Esophagus (tissue), 2 donors: ENCODE data around the gene IGFL3. TPM values are rescaled to one million over a fixed set of nuclear protein-coding genes. Genes with fewer than 3 reads are reported as not detected.
"Not testable (repeated sequence)": the region's sequence is repeated elsewhere in the genome, so short reads cannot be mapped to it uniquely, and the experiment has no call there.

Experiments
- H3K27ac ChIP-seq, 2 donors: one replicate each; pipeline ENCODE4 v1.5.1; 2013; ENCODE audit warnings: low read depth in 2 of 2, mild to moderate bottlenecking in 2 of 2, inconsistent platforms in 1 of 2, low read length in 1 of 2, moderate library complexity in 1 of 2
- H3K27me3 ChIP-seq, 2 donors: one replicate each; pipeline ENCODE4 v1.6.1; 2013; ENCODE audit warnings: low read length in 2 of 2, control low read depth in 1 of 2, mild to moderate bottlenecking in 1 of 2; ENCODE audit not compliant: insufficient read depth in 2 of 2, control insufficient read depth in 1 of 2
- H3K36me3 ChIP-seq, 2 donors: one replicate each; pipeline ENCODE4 v1.6.1; 2013; ENCODE audit warnings: low read length in 1 of 2; ENCODE audit not compliant: control insufficient read depth in 2 of 2, insufficient read depth in 2 of 2
- H3K4me1 ChIP-seq, 2 donors: one replicate each; pipeline ENCODE4 v1.6.1; 2013; ENCODE audit warnings: low read length in 1 of 2; ENCODE audit not compliant: control insufficient read depth in 2 of 2, insufficient read depth in 2 of 2
- H3K4me3 ChIP-seq, 2 donors: one replicate each; pipeline ENCODE4 v1.5.1; 2013; ENCODE audit warnings: low read length in 2 of 2, mild to moderate bottlenecking in 2 of 2, low read depth in 1 of 2, moderate library complexity in 1 of 2
- H3K9me3 ChIP-seq, 2 donors: one replicate each; pipeline ENCODE4 v1.6.1; 2013; ENCODE audit warnings: mild to moderate bottlenecking in 2 of 2, low read depth in 1 of 2, low read length in 1 of 2, moderate library complexity in 1 of 2; ENCODE audit not compliant: control insufficient read depth in 2 of 2, insufficient read depth in 1 of 2
- WGBS, 2 donors: extraction: QIAGEN DNeasy Blood & Tissue Kit; methylation state at CpG; one replicate each; pipeline ENCODE4 v1.1.7; 2013; 5-methylcytosine and 5-hydroxymethylcytosine counted together
- polyA plus RNA-seq, 2 donors: library from polyadenylated mRNA; stranded (reverse); fragments of 200-250 nt; gene quantifications; one replicate each; pipeline ENCODE4 v1.2.3, GENCODE V29; 2013
- donor health status: healthy with polysubstance abuse.
- donor health status: Bipolar disorder and iron deficiency.

The IGFL3 gene
- polyA plus RNA-seq, 2 donors, result not detected

DNA sequence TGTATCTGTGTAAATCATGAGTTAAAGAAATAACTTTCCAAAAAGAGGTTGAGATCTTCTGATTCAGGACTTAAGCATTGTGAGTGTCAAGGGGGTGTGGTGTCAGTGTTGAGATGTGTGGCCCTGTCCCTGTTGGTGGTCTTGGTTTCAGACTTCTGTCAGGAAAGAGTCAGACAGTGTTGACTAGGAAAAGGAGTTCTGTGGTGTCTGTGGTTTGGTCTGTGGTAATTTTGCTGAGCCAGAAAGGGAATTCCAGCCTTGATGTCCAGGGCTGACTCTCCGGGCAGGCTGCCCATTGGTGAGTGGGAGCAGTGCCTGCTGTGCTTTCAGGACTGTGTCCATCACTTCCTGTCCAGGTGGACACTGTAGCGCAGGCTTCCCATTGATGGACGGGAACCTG, 43.9 kb downstream of the IGFL3 start:
- Histone ChIP-seq H3K4me3 (no peak overlapping the region), H3K27ac (no peak overlapping the region), H3K4me1 (peaks cover 0 to 6% of the 10 kb centered on the region in 2 donors), H3K27me3 (peaks cover 0 to 4% of the 10 kb centered on the region in 2 donors), H3K36me3 (no peaks in the 10 kb centered on the region), H3K9me3 (no peaks in the 10 kb centered on the region)
- WGBS, 2 donors, result 72 to 78% methylated on average over 3 of the region's 3 CpGs

DNA sequence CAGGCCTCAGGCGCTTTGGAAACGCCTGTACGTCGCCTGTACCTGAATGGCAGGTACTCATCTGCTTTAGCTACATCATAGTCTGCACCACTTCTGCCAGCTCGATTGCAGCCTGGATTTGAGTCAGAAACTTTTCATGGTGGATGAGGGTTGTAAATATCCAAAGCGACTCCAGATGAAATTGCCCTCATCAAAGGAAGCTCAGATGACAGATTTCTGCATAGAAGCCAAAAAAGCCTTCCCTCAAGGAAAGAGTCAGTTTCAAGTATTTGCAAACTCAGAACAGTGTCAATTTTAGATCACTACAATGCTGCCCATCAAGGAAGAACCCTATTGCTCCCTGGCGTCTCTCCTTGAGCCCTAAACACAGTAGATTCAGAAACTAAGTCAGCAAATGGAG, 44.9 kb downstream of the IGFL3 start:
- Histone ChIP-seq H3K4me3 (no peak overlapping the region), H3K9me3 (no peaks in the 10 kb centered on the region), H3K4me1 (peaks cover 0 to 6% of the 10 kb centered on the region in 2 donors), H3K27me3 (peaks cover 0 to 4% of the 10 kb centered on the region in 2 donors), H3K27ac (no peak overlapping the region), H3K36me3 (no peaks in the 10 kb centered on the region)
- WGBS, 2 donors, result 48 to 76% methylated on average over 7 of the region's 7 CpGs

- not testable (repeated sequence) for H3K9me3 ChIP-seq, H3K27ac ChIP-seq, H3K27me3 ChIP-seq, H3K4me3 ChIP-seq, H3K4me1 ChIP-seq, H3K36me3 ChIP-seq
- 29 to 37% methylated on average over 34 to 43 of the region's 71 CpGs for WGBS, 2 donors
Measured at GRCh38 chr19:46078573-46079332, 45.7 kb downstream of the IGFL3 start.

DNA sequence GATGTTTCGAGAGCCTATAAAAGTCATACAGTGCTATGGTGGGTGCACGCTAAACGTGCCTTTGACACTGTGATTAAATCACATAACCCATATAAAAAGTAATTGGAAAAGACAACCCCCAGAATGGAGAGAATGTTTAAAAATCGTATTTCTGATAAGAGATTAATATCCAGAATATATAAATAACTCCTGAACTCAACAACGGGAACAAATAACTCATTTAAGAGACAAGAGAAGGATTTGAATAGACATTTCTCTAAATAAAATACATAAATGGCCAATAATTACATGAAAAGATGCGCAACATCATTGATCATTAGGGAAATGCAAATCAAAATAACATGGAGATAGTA, 46.7 kb downstream of the IGFL3 start:
- no peaks in the 10 kb centered on the region for H3K36me3 ChIP-seq
- H3K4me1 ChIP-seq, result peaks cover 0 to 6% of the 10 kb centered on the region in 2 donors
- no peaks in the 10 kb centered on the region for H3K9me3 ChIP-seq
- H3K27me3 ChIP-seq, result peaks cover 0 to 4% of the 10 kb centered on the region in 2 donors
- 19 to 21% methylated on average over 6 of the region's 6 CpGs for WGBS, 2 donors
- no peak overlapping the region for H3K27ac ChIP-seq
- peak overlapping the region in 1 of 2 donors; percentile 43 for H3K4me3 ChIP-seq

DNA sequence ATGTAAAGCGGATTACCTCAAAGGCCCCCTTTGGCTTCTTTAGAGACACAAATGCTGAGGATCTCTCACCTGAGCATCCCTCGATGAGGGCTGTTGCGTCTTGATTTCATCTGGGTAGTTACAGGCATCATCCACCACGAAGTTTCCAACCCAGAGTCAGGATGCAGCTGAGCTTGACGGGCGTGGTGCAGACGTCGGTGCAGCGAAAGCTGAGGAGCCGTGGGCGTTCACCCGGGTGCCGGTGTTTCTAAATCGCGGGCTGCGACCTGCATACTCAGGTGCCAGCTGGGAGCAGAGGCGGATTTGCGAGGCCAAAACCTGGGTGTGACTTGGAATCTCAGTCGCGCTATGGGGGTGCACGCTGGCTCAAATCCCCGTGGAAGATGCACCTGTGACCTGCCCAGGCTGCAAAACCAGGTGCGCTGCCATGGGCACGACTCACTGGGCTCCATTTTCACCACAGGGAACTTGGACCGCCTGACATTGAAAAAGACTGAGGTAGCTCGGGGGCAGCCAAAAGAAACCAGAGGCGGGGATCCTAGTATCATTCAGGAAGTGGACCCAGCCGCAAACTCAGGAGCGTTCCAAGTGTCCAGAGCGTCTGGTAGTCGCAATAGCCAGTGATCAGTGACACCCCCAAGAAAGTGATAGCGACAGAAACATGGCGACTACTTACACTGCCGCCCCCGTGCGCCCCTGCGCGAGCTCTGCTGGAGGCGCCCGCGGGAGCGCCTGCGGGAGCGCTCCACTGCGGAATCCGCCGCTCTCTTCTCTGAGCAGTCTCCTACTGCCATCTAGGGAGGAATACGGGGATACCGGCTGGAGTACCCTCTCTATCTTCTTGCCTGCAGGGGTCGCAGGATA, 47.3 kb downstream of the IGFL3 start:
- Histone ChIP-seq H3K9me3 (no peaks in the 10 kb centered on the region), H3K27me3 (peaks cover 0 to 4% of the 10 kb centered on the region in 2 donors), H3K4me3 (peak overlapping the region; percentile 22 to 43), H3K36me3 (no peaks in the 10 kb centered on the region), H3K27ac (peak overlapping the region in 1 of 2 donors; percentile 54), H3K4me1 (peaks cover 0 to 6% of the 10 kb centered on the region in 2 donors)
- WGBS, 2 donors, result 3% methylated on average over 50 of the region's 50 CpGs

- Histone ChIP-seq H3K27ac (no peak overlapping the region), H3K9me3 (no peaks in the 10 kb centered on the region), H3K4me1 (peaks cover 0 to 6% of the 10 kb centered on the region in 2 donors), H3K4me3 (no peak overlapping the region), H3K27me3 (peaks cover 0 to 4% of the 10 kb centered on the region in 2 donors), H3K36me3 (no peaks in the 10 kb centered on the region)
- 38 to 40% methylated on average over 9 of the region's 9 CpGs for WGBS, 2 donors
Measured at GRCh38 chr19:46076031-46076880, 48.2 kb downstream of the IGFL3 start.

GRCh38 chr19:46073268-46073922, 51.1 kb downstream of the IGFL3 start:
- Histone ChIP-seq H3K27me3 (peaks cover 0 to 4% of the 10 kb centered on the region in 2 donors), H3K36me3 (no peaks in the 10 kb centered on the region), H3K4me3 (no peak overlapping the region), H3K4me1 (peaks cover 0 to 10% of the 10 kb centered on the region in 2 donors), H3K9me3 (no peaks in the 10 kb centered on the region), H3K27ac (no peak overlapping the region)
- 71 to 77% methylated on average over 3 of the region's 3 CpGs for WGBS, 2 donors
